Neural progenitor cell (in vitro differentiated cells): ENCODE results near the gene GAGE12G.
"Not testable (repeated sequence)": the region's sequence is repeated elsewhere in the genome, so short reads cannot be mapped to it uniquely, and the experiment has no call there.

ENCODE experiments used
- CTCF ChIP-seq: fragments of 200-600 bp; sonication (generic); IDR thresholded peaks from 2 replicates; pipeline ENCODE4 v1.5.1; 2017; ENCODE audit warnings: antibody characterized with exemption, mild to moderate bottlenecking
- EZH2 ChIP-seq: fragments of 200-600 bp; sonication (generic); IDR thresholded peaks from 2 replicates; pipeline ENCODE4 v1.6.1; 2017; ENCODE audit warnings: antibody characterized with exemption, mild to moderate bottlenecking, moderate library complexity
- EZH2phosphoT487 ChIP-seq: fragments of 200-600 bp; sonication (generic); IDR thresholded peaks from 2 replicates; pipeline ENCODE4 v1.6.1; 2017; ENCODE audit warnings: antibody characterized with exemption

- not testable (repeated sequence) for TF ChIP-seq CTCF, EZH2phosphoT487, EZH2
Observed at GRCh38 chrX:49560542-49560941, 9.7 kb upstream of the GAGE12G start, which contains the start of gene GAGE12F.
